Urinary bladder (tissue), 4 donors: ENCODE data around the gene CABLES1. TPM values are rescaled to one million over a fixed set of nuclear protein-coding genes. Genes with fewer than 3 reads are reported as not detected.

Experiments used
- DNase-seq: peaks from one replicate; pipeline ENCODE4 v3.0.0-alpha.2; 2015; ENCODE audit errors: extremely low spot score
- H3K27ac ChIP-seq: one replicate; pipeline ENCODE4 v1.5.1; 2013; ENCODE audit warnings: low read depth, mild to moderate bottlenecking, moderate library complexity
- H3K36me3 ChIP-seq: one replicate; pipeline ENCODE4 v1.6.1; 2013; ENCODE audit warnings: mild to moderate bottlenecking, moderate library complexity; ENCODE audit not compliant: insufficient read depth
- H3K4me1 ChIP-seq: one replicate; pipeline ENCODE4 v1.6.1; 2013; ENCODE audit warnings: mild to moderate bottlenecking, moderate library complexity; ENCODE audit not compliant: insufficient read depth
- H3K4me3 ChIP-seq: one replicate; pipeline ENCODE4 v1.5.1; 2013; ENCODE audit warnings: low read depth, low read length
- WGBS: extraction: QIAGEN DNeasy Blood & Tissue Kit; methylation state at CpG from one replicate; pipeline ENCODE4 v1.1.7; 2013; 5-methylcytosine and 5-hydroxymethylcytosine counted together
- polyA plus RNA-seq: library from polyadenylated mRNA; stranded (reverse); fragments of 200-250 nt; gene quantifications from one replicate; pipeline ENCODE4 v1.2.3, GENCODE V29; 2013
- total RNA-seq: library from RNA; depleted of rRNA; stranded (reverse); fragments of >200 nt; gene quantifications from one replicate; pipeline ENCODE4 v1.2.3, GENCODE V29; 2014
- donor health status: healthy with polysubstance abuse.
- donor health status: healthy.

Gene CABLES1
- total and polyA plus RNA-seq, 2 donors: 4.5 to 14.6 TPM

DNA sequence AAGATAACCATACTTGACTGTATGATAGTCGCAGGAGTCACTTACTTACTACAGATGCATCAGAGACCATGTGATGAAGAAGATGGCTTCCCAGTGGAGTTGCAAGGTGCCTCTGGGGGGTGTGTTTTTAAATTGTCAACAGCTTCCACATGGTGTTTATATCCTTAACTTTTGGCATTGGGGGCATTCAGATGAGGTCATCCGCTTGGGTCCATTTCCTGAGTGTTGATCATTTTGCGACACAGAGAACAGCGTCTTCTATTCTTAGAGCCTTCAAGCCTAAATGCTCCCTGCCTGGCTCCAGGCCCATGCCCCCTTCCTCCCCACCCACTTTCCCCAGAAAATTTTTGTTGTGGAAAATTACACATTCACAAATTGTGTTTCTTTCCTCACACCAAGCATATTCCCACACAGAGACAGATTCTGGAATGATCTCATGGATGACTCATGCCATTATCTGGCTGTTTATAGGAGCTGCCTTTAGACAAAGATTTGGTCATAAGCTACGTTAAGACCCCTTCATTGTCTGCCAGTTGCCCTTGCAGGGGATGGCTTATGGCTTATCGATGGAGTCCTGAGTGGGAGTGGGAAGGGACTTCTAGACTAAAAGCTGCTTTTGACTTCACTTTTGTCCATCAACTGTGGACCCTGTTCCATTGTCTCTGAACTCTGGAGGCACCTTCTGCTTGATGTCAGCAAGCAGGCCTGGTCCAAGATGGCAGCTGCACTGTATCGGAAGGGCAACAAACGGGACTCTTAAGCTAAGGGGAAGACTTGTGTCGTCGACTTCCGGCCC is 91.8 kb downstream of the CABLES1 start:
- 40% methylated on average over 11 of the region's 11 CpGs for WGBS
- Histone ChIP-seq H3K36me3 (no peaks in the 10 kb centered on the region), H3K4me3 (no peak overlapping the region), H3K27ac (peak overlapping the region; percentile 61), H3K4me1 (no peaks in the 10 kb centered on the region)
- no peak for DNase-seq

DNA sequence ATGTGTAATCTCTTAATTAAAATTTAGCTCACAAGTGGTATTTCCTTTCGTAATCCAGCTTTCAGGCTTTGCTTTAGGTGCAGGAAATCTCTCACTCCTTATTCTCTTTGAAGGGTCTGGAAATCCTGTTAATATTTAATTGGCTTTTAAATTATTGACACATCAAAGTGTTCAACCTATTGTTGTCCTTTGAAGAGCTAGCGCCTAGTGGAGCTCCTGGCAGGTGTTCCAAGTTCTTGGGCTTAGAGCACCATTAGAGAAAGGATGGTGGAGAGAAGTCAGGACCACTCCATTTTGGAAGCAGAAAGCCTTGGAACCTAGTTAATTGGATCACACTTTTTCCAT is 92.4 kb downstream of the CABLES1 start:
- DNase-seq: no peak
- Histone ChIP-seq H3K27ac (peak overlapping the region; percentile 61), H3K4me1 (no peaks in the 10 kb centered on the region), H3K4me3 (no peak overlapping the region), H3K36me3 (no peaks in the 10 kb centered on the region)
- WGBS: 83% methylated on average over 2 of the region's 2 CpGs

DNA sequence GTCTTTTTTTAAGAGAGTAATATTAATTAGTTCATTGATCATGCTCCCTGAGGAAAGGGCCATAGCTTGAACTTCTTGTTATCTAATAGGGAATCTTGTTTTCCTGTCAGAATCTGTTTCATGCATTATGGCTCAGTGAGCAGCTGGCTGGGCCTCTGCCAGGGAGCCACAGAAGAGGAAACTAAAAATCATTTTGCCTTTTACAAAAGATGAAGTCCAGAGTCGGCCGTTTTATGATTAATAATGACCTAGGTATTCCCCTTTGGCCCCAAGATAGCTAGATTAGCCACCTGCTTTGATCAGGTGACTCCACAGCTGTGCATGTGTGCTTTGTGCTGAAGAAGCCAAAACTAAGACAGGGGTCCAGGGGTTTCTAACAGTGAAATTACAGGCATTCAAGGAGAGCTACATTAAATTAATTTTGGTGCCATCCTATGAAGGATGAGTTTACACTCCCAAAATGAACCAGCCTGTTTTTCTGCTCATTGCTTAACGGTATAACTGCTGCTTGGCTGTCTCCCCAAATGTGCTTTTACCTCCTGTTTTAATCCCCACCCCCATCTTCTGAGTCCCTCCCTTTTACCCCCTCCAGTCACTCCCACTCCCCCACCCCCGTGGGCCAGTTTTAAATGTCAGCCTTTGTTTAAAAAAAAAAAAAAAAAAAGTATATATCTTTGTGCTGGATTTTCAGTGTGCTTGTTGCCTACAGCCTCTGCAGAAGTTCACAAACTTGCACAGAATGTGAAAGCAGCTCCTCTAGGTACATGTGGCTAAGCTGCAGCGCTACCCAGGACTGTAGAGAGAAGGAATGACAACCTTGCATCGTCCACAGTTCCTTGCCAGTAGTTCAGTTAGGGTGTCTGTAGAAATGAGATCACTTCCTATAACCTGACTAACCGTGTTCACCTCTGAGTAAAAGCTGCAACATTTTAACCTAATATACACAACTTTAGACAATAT is 93.1 kb downstream of the CABLES1 start:
- Histone ChIP-seq H3K4me1 (no peaks in the 10 kb centered on the region), H3K36me3 (no peaks in the 10 kb centered on the region), H3K4me3 (no peak overlapping the region), H3K27ac (no peak overlapping the region)
- 32% methylated on average over 7 of the region's 7 CpGs for WGBS
- no peak for DNase-seq

DNA sequence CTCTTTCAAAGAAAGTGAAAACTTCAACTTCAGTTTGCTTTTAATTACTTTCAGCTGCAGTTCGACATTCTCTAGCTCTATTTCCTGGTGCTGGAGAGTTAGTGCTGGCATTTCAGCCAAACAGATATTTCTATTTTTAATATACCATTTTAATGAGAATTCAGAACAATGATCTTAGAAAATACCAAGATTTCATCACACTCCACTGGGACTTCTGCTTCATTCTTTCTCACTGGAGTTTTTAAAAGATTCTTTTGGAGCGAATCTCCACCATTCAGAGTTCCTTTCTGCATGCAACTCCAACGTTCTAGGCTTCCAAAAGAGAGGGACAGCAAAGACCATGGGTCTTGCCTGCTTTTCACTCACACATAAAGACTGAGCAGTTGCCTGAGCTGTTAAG is 94.2 kb downstream of the CABLES1 start:
- Histone ChIP-seq H3K4me1 (no peaks in the 10 kb centered on the region), H3K4me3 (no peak overlapping the region), H3K36me3 (no peaks in the 10 kb centered on the region), H3K27ac (no peak overlapping the region)
- no peak for DNase-seq
- 50% methylated on average over 3 of the region's 3 CpGs for WGBS

DNA sequence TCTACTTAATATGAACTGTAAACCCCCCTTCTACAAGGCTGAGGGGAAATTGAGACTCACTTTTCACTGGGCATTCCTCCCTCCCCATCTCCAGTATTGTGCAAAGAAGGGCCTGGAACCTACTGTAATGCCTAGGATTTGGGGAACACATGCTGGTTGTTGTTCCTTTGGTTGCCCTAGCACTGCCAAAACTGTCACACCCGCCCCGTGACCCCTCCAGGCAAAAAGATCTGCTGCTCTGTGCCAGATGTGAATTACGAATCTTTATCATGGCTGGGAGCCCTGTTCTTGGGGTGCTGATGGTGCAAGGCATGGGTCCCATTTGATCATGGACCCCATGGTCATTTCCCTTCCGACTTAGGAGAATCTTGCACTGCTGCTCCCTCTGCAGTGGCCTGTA is 95.4 kb downstream of the CABLES1 start:
- Histone ChIP-seq H3K27ac (peak overlapping the region; percentile 61), H3K4me3 (no peak overlapping the region), H3K36me3 (no peaks in the 10 kb centered on the region), H3K4me1 (no peaks in the 10 kb centered on the region)
- 88% methylated on average over 4 of the region's 4 CpGs for WGBS
- DNase-seq: no peak

DNA sequence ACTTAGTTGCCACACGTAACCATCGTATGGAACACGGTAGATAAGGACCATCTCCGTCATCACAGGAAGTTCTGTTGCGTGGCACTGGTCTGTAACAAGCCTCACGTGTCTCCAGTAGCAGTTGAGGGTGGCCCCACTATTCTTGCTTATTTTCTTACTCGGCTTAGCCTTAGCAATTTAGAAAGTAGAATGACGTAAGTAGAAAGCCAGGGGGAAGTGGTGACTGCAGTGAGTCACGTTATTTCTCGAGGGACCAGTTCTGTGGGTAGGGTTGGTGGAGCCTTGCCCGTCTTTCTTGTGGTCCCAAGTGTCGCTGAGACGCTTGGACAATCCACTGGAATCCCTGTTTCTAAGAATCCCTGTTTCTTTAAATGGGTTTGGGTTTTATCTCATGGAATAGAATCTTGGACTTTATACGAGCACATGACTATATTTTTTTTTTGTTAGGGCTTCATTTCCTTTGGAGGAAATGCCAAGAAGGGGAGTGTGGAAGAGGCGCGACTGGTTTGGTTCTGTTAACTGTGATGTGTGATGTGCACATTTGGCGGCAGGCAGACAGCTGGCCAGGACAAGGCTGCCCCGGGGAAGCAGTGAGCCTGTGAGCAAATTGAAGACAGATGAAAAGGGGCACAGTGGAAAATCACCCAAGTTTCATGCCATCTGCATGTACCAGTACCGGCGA is 96.2 kb downstream of the CABLES1 start:
- no peaks in the 10 kb centered on the region for H3K4me1 ChIP-seq
- H3K4me3 ChIP-seq: no peak overlapping the region
- no peak overlapping the region for H3K27ac ChIP-seq
- H3K36me3 ChIP-seq: no peaks in the 10 kb centered on the region
- DNase-seq: no peak
- WGBS: 63% methylated on average over 20 of the region's 20 CpGs

DNA sequence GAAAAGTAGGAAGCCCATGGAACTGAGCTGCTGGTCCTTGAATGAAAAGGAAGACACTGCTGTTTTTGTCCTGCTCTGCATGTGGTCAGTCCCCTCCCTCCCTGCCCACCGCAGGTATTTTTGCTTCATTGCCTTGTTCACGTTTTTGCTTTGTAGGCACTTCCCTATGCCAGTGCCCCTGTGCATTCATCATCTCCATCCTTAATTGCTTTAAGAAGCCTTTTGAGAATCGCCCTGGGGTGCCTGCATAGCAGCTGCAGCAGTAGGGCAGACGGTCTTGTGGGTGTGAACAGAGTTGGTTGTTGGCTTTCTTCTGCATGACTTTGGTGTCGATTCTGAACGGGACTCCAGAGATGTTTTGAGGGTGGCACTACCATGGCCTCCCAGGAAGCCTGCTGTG is 97.0 kb downstream of the CABLES1 start:
- 91% methylated on average over 6 of the region's 6 CpGs for WGBS
- Histone ChIP-seq H3K27ac (no peak overlapping the region), H3K36me3 (no peaks in the 10 kb centered on the region), H3K4me3 (no peak overlapping the region), H3K4me1 (no peaks in the 10 kb centered on the region)
- DNase-seq: no peak

DNA sequence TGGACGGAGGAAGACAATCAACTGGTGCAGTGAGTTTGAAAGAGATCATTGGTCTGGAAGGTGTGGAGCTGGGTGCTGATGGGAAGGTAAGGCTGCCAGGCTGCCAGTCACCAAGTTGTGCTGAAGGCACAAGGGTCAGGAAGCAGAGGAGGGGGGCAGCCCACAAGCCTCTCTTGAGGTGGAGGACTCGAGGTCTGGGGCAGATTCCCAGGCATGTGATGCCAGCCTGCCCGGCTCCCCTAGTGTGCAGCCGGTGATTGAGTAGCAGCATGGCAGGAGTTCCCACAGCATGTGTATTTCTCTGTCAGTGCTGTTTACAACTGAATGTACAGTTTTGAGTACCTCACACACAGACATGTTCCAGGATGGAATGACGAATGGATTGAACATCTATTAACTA is 99.3 kb downstream of the CABLES1 start:
- no peak overlapping the region for H3K4me3 ChIP-seq
- 87% methylated on average over 5 of the region's 5 CpGs for WGBS
- no peaks in the 10 kb centered on the region for H3K36me3 ChIP-seq
- no peaks in the 10 kb centered on the region for H3K4me1 ChIP-seq
- no peak overlapping the region for H3K27ac ChIP-seq
- no peak for DNase-seq

DNA sequence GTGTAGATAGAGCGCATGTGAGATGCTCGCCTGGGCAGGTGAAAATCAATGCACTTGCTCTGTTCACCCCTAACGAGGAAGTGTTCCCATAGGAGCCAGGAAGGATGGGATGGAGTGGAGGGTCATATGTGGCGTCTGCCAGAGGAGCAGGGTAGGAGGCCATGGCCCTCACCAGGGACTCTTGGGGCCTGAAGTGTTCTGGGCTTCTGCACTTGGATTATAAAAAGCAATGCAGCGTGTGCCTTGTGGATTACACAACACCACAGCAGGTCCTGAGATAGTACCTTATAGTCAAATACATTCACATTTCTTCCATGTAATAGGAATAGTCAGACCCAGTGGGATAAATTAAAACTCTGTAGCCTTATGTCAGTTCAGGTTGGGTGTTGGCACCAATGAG is 100.1 kb downstream of the CABLES1 start:
- DNase-seq: no peak
- no peaks in the 10 kb centered on the region for H3K36me3 ChIP-seq
- WGBS: 83% methylated on average over 5 of the region's 5 CpGs
- no peak overlapping the region for H3K27ac ChIP-seq
- H3K4me1 ChIP-seq: no peaks in the 10 kb centered on the region
- H3K4me3 ChIP-seq: no peak overlapping the region

DNA sequence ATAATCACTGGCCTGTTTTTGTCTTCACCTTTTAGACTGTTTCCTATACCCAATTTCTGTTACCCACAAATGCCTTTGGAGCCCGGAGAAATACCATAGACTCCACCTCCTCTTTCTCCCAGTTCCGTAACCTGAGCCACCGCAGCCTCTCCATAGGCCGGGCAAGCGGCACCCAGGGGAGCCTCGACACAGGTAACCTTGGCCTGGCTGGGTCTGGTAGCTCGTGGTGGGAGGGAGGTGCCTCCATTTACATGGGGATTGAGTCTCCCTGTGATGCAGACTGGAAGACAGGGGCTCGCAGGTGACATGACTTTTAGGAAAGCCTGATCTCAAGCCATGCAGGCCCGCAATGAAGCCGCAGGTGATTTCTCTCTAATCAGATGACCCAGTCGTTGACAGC is 100.6 kb downstream of the CABLES1 start:
- Histone ChIP-seq H3K36me3 (no peaks in the 10 kb centered on the region), H3K4me3 (no peak overlapping the region), H3K27ac (no peak overlapping the region), H3K4me1 (no peaks in the 10 kb centered on the region)
- DNase-seq: no peak
- 85% methylated on average over 11 of the region's 11 CpGs for WGBS

DNA sequence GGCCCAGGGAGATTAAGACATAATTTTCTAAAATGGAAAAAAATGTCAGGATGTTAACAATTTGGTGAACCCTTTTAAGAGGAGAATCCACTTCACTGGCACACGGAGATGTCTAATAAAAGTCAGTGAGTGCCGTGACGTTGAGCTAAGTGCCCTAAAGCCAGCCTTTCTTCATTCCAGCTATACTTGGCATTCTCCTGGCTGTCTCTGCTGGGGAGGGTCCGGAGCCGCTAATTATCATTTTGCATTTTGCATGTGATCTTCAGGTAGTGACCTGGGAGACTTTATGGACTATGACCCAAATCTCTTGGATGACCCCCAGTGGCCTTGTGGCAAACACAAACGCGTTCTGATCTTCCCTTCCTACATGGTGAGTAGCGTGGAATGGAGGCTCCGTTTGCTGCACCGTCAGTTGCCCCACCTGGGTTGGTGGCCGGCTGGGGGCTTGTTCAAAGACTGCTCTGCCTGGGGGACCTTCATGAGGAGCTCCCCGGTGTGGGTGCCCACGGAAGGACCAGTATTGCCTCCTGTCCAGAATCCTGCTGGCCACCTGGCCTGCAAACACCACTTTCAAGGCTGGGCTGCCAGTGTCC is 101.7 kb downstream of the CABLES1 start:
- H3K36me3 ChIP-seq: no peaks in the 10 kb centered on the region
- 88% methylated on average over 13 of the region's 13 CpGs for WGBS
- H3K4me3 ChIP-seq: no peak overlapping the region
- no peaks in the 10 kb centered on the region for H3K4me1 ChIP-seq
- DNase-seq: no peak
- no peak overlapping the region for H3K27ac ChIP-seq

DNA sequence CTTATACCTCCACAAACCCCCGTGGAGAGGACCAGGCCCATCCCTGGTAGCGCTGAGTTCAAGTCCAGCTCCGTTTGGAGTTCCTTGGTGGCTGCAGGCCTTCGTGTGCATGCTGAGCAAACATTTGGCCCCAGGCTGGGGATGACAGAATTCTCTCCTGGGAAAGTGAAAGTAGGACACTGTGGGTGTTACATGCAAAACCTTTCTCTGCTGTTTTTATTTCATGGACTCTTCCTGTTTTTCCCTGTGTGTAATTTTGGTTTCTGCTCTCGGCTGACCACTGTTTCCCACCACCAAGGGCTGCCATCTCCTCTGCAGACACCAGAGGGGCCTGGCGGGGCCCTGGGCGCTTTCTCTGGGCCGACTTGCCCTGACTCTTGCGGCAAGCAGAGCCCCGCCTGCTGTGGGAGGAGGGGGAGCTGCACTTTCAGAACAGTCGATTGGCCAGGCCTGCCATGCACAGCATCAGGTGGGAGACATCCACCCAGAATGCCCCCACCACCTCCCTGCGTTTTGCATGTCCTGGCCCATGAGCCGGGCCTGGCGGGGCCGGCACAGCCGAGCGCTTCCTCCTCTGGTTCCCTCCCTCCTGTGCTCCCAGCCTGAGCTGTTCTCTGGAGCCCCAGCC is 102.4 kb downstream of the CABLES1 start:
- DNase-seq: no peak
- H3K4me1 ChIP-seq: no peaks in the 10 kb centered on the region
- peak overlapping the region; percentile 40 for H3K27ac ChIP-seq
- whole genome bisulfite sequencing: 47% methylated on average over 17 of the region's 17 CpGs
- H3K36me3 ChIP-seq: no peaks in the 10 kb centered on the region
- peak overlapping the region; percentile 9 for H3K4me3 ChIP-seq

DNA sequence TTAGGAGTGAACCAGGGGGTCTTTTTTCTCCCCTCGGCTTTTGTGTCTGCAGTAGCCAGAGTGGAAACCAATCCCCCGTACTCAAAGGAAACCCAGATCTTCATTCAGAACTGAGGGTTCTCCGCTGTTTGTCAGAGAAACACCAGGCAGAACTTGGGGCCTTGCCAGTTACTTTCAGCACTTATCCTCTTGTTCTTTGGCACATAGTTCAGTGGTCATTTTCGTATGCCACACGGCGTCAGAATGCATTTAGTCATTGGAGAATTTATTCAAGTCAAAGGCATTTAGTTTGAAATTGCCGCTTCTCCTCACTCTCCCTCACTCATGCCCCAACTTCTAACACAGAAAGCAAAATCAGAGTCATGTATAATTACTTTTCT is 102.9 kb downstream of the CABLES1 start:
- 54% methylated on average over 7 of the region's 7 CpGs for WGBS
- DNase-seq: no peak
- peak overlapping the region; percentile 40 for H3K27ac ChIP-seq
- H3K4me3 ChIP-seq: no peak overlapping the region
- no peaks in the 10 kb centered on the region for H3K4me1 ChIP-seq
- no peaks in the 10 kb centered on the region for H3K36me3 ChIP-seq
